K562 (cell line): ENCODE measurements around the gene SLC1A2. TPM values are rescaled to one million over a fixed set of nuclear protein-coding genes. Genes with fewer than 3 reads are reported as not detected.

ENCODE experiments used
- ATAC-seq: fragments of 200-7000 bp; cut with Tn5 transposase; 3 replicates; pipeline ENCODE4 v1.9.1; 2020; ENCODE audit warnings: moderate library complexity
- BruUV-seq: library from RNA; stranded (reverse); fragments of 400-500 nt; replicated peaks from 2 replicates; lab custom pipeline; 2021; lab: Mats Ljungman, UMichigan
- CTCF ChIA-PET: fragments of 300-600 bp; formaldehyde crosslinking; extraction: SDS; loops from one replicate; lab custom pipeline; 2021; ENCODE audit warnings: low intra/inter-chr PET ratio; lab: Yijun Ruan, JAX
- POLR2A ChIA-PET: fragments of 300-600, 350-650 bp; sonication (Branson Sonifier 250); formaldehyde crosslinking; extraction: SDS; loops from one replicate; lab custom pipeline; 2021; ENCODE audit warnings: antibody characterized with exemption, inconsistent platforms; lab: Yijun Ruan, JAX
- DNase-seq, 4 experiments: peaks; one replicate each; pipeline versions ENCODE4 v3.0.0 to v3.0.0-alpha.2; 2011 to 2018; ENCODE audit warnings: low spot score in 3 of 4, mixed read lengths in 3 of 4; ENCODE audit errors: extremely low read depth in 1 of 4
- FAIRE-seq: peaks from 2 replicates; lab custom pipeline; 2011; peaks lifted over from hg19 to GRCh38; lab: Jason Lieb, UNC
- H2AFZ ChIP-seq: 2 replicates; pipeline ENCODE4 v1.6.0; 2011; ENCODE audit warnings: low read depth, low read length, control low read depth, inconsistent platforms
- H3K27ac ChIP-seq: fragments of 200-600 bp; 3 replicates; pipeline ENCODE4 v1.8.0; 2011; ENCODE audit warnings: low read depth, mild to moderate bottlenecking, control low read depth, inconsistent platforms, low read length, moderate library complexity, mixed read lengths; ENCODE audit errors: extremely low read depth
- H3K27me3 ChIP-seq, 2 experiments: fragments of 300-600 bp in 1 of 2; 2 replicates in 1 of 2; 3 replicates in 1 of 2; pipeline versions ENCODE4 v1.6.0 to v1.8.0; 2011; ENCODE audit warnings: inconsistent platforms in 2 of 2, low read length in 2 of 2, mild to moderate bottlenecking in 1 of 2, mixed read lengths in 1 of 2, moderate library complexity in 1 of 2; ENCODE audit not compliant: control insufficient read depth in 2 of 2, insufficient read depth in 2 of 2
- H3K36me3 ChIP-seq: fragments of 300-600 bp; 3 replicates; pipeline ENCODE4 v1.8.0; 2011; ENCODE audit warnings: mild to moderate bottlenecking, low read length, inconsistent platforms; ENCODE audit not compliant: control insufficient read depth, insufficient read depth
- H3K4me1 ChIP-seq, 2 experiments: fragments of 200-600 bp in 1 of 2; replicated peaks in 1 of 2; 2 replicates in 1 of 2; 3 replicates in 1 of 2; pipeline versions ENCODE4 v1.5.1 to v1.8.0; 2011; ENCODE audit warnings: inconsistent platforms in 2 of 2, low read length in 2 of 2, mild to moderate bottlenecking in 1 of 2, mixed read lengths in 1 of 2, moderate library complexity in 1 of 2; ENCODE audit not compliant: control insufficient read depth in 2 of 2, insufficient read depth in 2 of 2
- H3K4me2 ChIP-seq: 2 replicates; pipeline ENCODE4 v1.6.1; 2011; ENCODE audit warnings: low read length, control low read depth, inconsistent platforms, mixed read lengths; ENCODE audit not compliant: insufficient read depth
- H3K4me3 ChIP-seq: fragments of 200-600 bp; sonication (generic), shearing (Covaris generic); 2 replicates; pipeline ENCODE4 v1.5.1; 2016; ENCODE audit warnings: control low read depth, inconsistent platforms
- H3K79me2 ChIP-seq: fragments of 200-600 bp; 3 replicates; pipeline ENCODE4 v1.8.0; 2011; ENCODE audit warnings: low read length, inconsistent platforms; ENCODE audit not compliant: control insufficient read depth, insufficient read depth
- H3K9ac ChIP-seq, 2 experiments: 2 replicates each; pipeline versions ENCODE4 v1.6.0 to v1.6.1; 2011; ENCODE audit warnings: low read depth in 2 of 2, low read length in 2 of 2, control low read depth in 1 of 2, inconsistent platforms in 1 of 2, mild to moderate bottlenecking in 1 of 2, mixed read lengths in 1 of 2; ENCODE audit not compliant: insufficient read depth in 1 of 2
- H3K9me1 ChIP-seq: one replicate; pipeline ENCODE4 v1.6.0; 2011; ENCODE audit warnings: inconsistent platforms, mild to moderate bottlenecking, low read length, moderate library complexity; ENCODE audit not compliant: control insufficient read depth, insufficient read depth
- H3K9me3 ChIP-seq: replicated peaks from 2 replicates; pipeline ENCODE4 v1.5.1; 2011; ENCODE audit warnings: low read depth, low read length, inconsistent platforms; ENCODE audit not compliant: control insufficient read depth, insufficient read depth
- H4K20me1 ChIP-seq: replicated peaks from 2 replicates; pipeline ENCODE4 v1.6.1; 2011; ENCODE audit warnings: low read length, inconsistent platforms, mixed read lengths; ENCODE audit not compliant: control insufficient read depth, insufficient read depth
- ADNP ChIP-seq: fragments of 200-800 bp; sonication (Bioruptor generic); IDR thresholded peaks from 2 replicates; pipeline ENCODE4 v1.6.1; 2016; ENCODE audit warnings: missing genetic modification characterization, missing compliant biosample characterization
- CHD7 ChIP-seq: fragments of 200-600 bp; sonication (generic); IDR thresholded peaks from one replicate; pipeline ENCODE4 v1.6.1; 2012; ENCODE audit warnings: mild to moderate bottlenecking, low read depth, low read length, inconsistent platforms
- FOXK1 ChIP-seq: sonication (generic); formaldehyde crosslinking; IDR thresholded peaks from 2 replicates; pipeline ENCODE4 v1.8.0; 2022; ENCODE audit warnings: missing genetic modification reagents, mild to moderate bottlenecking, borderline replicate concordance
- HDAC6 ChIP-seq: IDR thresholded peaks from 2 replicates; pipeline ENCODE4 v1.6.1; 2012; ENCODE audit warnings: low read depth, mild to moderate bottlenecking, control low read depth, inconsistent platforms, low read length, moderate library complexity
- IRF2 ChIP-seq: sonication (generic); formaldehyde crosslinking; IDR thresholded peaks from 2 replicates; pipeline ENCODE4 v1.8.1; 2022; ENCODE audit warnings: mild to moderate bottlenecking, missing genetic modification reagents
- MLX ChIP-seq, 2 experiments: fragments of 450-650 bp in 1 of 2; sonication (generic) in 1 of 2; formaldehyde crosslinking; conservative IDR thresholded peaks; 2 replicates each; pipeline versions ENCODE4 v1.4.0 to v1.8.1; 2020 to 2022; ENCODE audit warnings: mild to moderate bottlenecking in 1 of 2, missing genetic modification reagents in 1 of 2
- TRIM24 ChIP-seq, 2 experiments: fragments of 450-650 bp; IDR thresholded peaks; 2 replicates each; pipeline ENCODE4 v1.6.1; 2016
- ZBTB26 ChIP-seq: fragments of 450-650 bp; formaldehyde crosslinking; IDR thresholded peaks from 2 replicates; pipeline ENCODE4 v1.4.0; 2022; ENCODE audit warnings: missing genetic modification characterization
- WGBS: fragments of 100-300 bp; shearing (Covaris generic); methylation state at CpG from one replicate; pipeline ENCODE4 v1.1.6; 2016; ENCODE audit warnings: low coverage, mixed read lengths; ENCODE audit not compliant: insufficient coverage; ENCODE audit errors: missing lambda C conversion rate; 5-methylcytosine and 5-hydroxymethylcytosine counted together
- in situ Hi-C: fragments of 300-500 bp; cut with MboI; formaldehyde crosslinking; loops from 4 replicates; pipeline ENCODE4 v1.15.0; 2018; ENCODE audit warnings: inconsistent platforms, mixed read lengths
- intact Hi-C: fragments of 100-400 bp; cut with micrococcal nuclease; formaldehyde crosslinking; loops from 2 replicates; pipeline ENCODE4 v1.14.2; 2022
- polyA plus RNA-seq, 8 experiments: library from polyadenylated mRNA; depleted of rRNA in 4 of 8; stranded (reverse) in 5 of 8; unstranded in 3 of 8; fragments of >200 nt; fragmentation: Nextera tagmentation in 2 of 8; fragmentation: Illumina TruSeq in 1 of 8; extraction: Ambion mirVana in 2 of 8; extraction: Trizol in 1 of 8; gene quantifications; 2 replicates each; pipeline versions ENCODE4 v1.2.1 to v1.2.3, GENCODE V29; 2011 to 2014; ENCODE audit warnings: inconsistent platforms in 1 of 8, missing spikeins in 1 of 8
- total RNA-seq, 7 experiments: library from RNA; depleted of rRNA in 6 of 7; stranded (reverse); fragments of >200 nt in 6 of 7; fragmentation: Illumina TruSeq in 2 of 7; extraction: Trizol in 2 of 7; gene quantifications; 2 replicates each; pipeline versions ENCODE4 v1.2.1 to v1.2.3, GENCODE V29; 2011 to 2021; ENCODE audit warnings: low replicate concordance in 1 of 7
- TF ChIP-seq, protein P1 (sequence below): fragments of 450-650 bp; IDR thresholded peaks from 2 replicates; pipeline ENCODE4 v1.6.1; 2016

The SLC1A2 gene
- total and polyA plus RNA-seq, 9 of the 15 experiments (the other 6 are each of a cell fraction or from before 2014, with no cell fraction given), result 0.03 to 0.07 (median 0.04) TPM; not detected in 5

DNA sequence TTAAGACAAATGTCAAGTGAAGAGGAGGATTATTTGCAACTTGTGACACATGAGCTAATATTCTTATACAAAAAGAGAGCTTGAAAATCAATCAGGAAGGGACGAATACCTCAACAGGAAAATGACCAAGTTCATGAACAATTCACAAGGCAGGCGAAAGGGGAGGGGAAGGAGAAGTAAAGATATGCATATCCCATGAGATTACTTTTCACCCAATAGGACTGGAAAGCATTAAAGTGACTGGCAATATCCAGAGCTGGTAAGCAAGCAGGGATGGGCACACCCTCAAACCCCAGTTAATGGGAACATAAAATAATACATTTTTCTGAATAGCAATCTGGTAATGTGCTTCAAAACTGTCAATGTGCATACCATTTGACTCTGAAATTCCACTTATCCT is 129.5 kb downstream of the SLC1A2 start:
- POLR2A ChIA-PET, result no interaction called here
- intact Hi-C loops (no loop called here), in situ Hi-C loops (no loop called here)
- WGBS, result 0% methylated on average over 2 of the region's 2 CpGs
- Histone ChIP-seq H3K9me3 (no peaks in the 10 kb centered on the region), H3K9ac (no peak overlapping the region), H3K36me3 (no peaks in the 10 kb centered on the region), H4K20me1 (no peaks in the 10 kb centered on the region), H3K9me1 (no peaks in the 10 kb centered on the region), H3K4me2 (no peak overlapping the region), H2AFZ (no peak overlapping the region), H3K79me2 (no peaks in the 10 kb centered on the region), H3K4me3 (no peak overlapping the region), H3K4me1 (no peaks in the 10 kb centered on the region), H3K27ac (no peak overlapping the region), H3K27me3 (no peaks in the 10 kb centered on the region; a peak in 2 of 5 replicates)
- CTCF ChIA-PET, result no interaction called here
- BruUV-seq, result no TSS peak
- FAIRE-seq, result no peak
- no peak for ATAC-seq
- no peak for DNase-seq
- TF ChIP-seq CHD7 (no peak), TRIM24 (IDR thresholded peaks at IDR 0.05) (no peak), ADNP (tag) (no peak), HDAC6 (no peak), FOXK1 (CRISPR knock-in tag) (no peak), ZBTB26 (no peak), IRF2 (no peak), MLX (CRISPR knock-in tag; conservative IDR thresholded peaks at IDR 0.05) (no peak)
- TF ChIP-seq, protein P1, sequence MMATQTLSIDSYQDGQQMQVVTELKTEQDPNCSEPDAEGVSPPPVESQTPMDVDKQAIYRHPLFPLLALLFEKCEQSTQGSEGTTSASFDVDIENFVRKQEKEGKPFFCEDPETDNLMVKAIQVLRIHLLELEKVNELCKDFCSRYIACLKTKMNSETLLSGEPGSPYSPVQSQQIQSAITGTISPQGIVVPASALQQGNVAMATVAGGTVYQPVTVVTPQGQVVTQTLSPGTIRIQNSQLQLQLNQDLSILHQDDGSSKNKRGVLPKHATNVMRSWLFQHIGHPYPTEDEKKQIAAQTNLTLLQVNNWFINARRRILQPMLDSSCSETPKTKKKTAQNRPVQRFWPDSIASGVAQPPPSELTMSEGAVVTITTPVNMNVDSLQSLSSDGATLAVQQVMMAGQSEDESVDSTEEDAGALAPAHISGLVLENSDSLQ, result no peak
